Measurements from ENCODE around the gene WRNIP1. TPM values are rescaled to one million over a fixed set of nuclear protein-coding genes. Genes with fewer than 3 reads are reported as not detected.

Gene WRNIP1
- total RNA-seq, 1 donor from 2014 or later, result 25.3 TPM

- H3K36me3 Mint-ChIP-seq, result no peaks in the 10 kb centered on the region
- H3K9me3 ChIP-seq (ENCODE audit: low read depth), result no peaks in the 10 kb centered on the region
- H4K20me1 ChIP-seq (ENCODE audit: low read depth), result no peaks in the 10 kb centered on the region
- TF ChIP-seq CTCF (IDR thresholded peaks at IDR 0.05) (no peak), EZH2 (IDR thresholded peaks at IDR 0.05) (no peak), EZH2phosphoT487 (IDR thresholded peaks at IDR 0.05) (no peak)
- H3K4me1 Mint-ChIP-seq, result peaks cover 3% of the 10 kb centered on the region
- H3K36me3 ChIP-seq, result no peaks in the 10 kb centered on the region
- H3K79me2 ChIP-seq (ENCODE audit: low read depth), result no peaks in the 10 kb centered on the region
- no peaks in the 10 kb centered on the region for H3K9me3 Mint-ChIP-seq
- no peak overlapping the region for H3K27ac Mint-ChIP-seq
- H3K27ac ChIP-seq, result no peak overlapping the region
- H3K27me3 ChIP-seq, result no peaks in the 10 kb centered on the region
- no peak overlapping the region for H3K9ac ChIP-seq
- H3K4me3 Mint-ChIP-seq, result no peak overlapping the region
- no peaks in the 10 kb centered on the region for H3K4me1 ChIP-seq
- peaks cover 3% of the 10 kb centered on the region for H3K27me3 Mint-ChIP-seq (ENCODE audit: insufficient read depth, low read depth)
- H3F3A ChIP-seq (ENCODE audit: low read depth), result no peaks in the 10 kb centered on the region
- H3K4me3 ChIP-seq, result no peak overlapping the region
- no peak overlapping the region for H3K4me2 ChIP-seq
- DNase-seq (ENCODE audit: low spot score), result no peak
- no peak overlapping the region for H2AFZ ChIP-seq (replicated peaks)
Measured at GRCh38 chr6:2756241-2756640, 9.0 kb upstream of the WRNIP1 start.

GRCh38 chr6:2756687-2757224 lies 8.4 kb upstream of the WRNIP1 start:
- H3K36me3 Mint-ChIP-seq, result no peaks in the 10 kb centered on the region
- Histone ChIP-seq H3K4me2 (no peak overlapping the region), H4K20me1 (ENCODE audit: low read depth) (no peaks in the 10 kb centered on the region), H3K27me3 (no peaks in the 10 kb centered on the region), H3F3A (ENCODE audit: low read depth) (no peaks in the 10 kb centered on the region), H3K9me3 (ENCODE audit: low read depth) (no peaks in the 10 kb centered on the region), H3K79me2 (ENCODE audit: low read depth) (no peaks in the 10 kb centered on the region), H3K36me3 (no peaks in the 10 kb centered on the region), H3K4me1 (no peaks in the 10 kb centered on the region), H2AFZ (replicated peaks) (no peak overlapping the region), H3K9ac (no peak overlapping the region), H3K27ac (no peak overlapping the region), H3K4me3 (no peak overlapping the region)
- no peak for TF ChIP-seq EZH2 (IDR thresholded peaks at IDR 0.05)
- TF ChIP-seq CTCF (IDR thresholded peaks at IDR 0.05), result no peak
- no peak for TF ChIP-seq EZH2phosphoT487 (IDR thresholded peaks at IDR 0.05)
- no peak overlapping the region for H3K4me3 Mint-ChIP-seq
- peaks cover 3% of the 10 kb centered on the region for H3K4me1 Mint-ChIP-seq
- DNase-seq (ENCODE audit: low spot score), result no peak
- H3K9me3 Mint-ChIP-seq, result no peaks in the 10 kb centered on the region
- no peak overlapping the region for H3K27ac Mint-ChIP-seq
- H3K27me3 Mint-ChIP-seq (ENCODE audit: insufficient read depth, low read depth), result peaks cover 3% of the 10 kb centered on the region

GRCh38 chr6:2758980-2759379 lies 6.2 kb upstream of the WRNIP1 start:
- Histone ChIP-seq H3K4me2 (no peak overlapping the region), H3K36me3 (no peaks in the 10 kb centered on the region), H4K20me1 (ENCODE audit: low read depth) (no peaks in the 10 kb centered on the region), H3K9ac (no peak overlapping the region), H3K4me3 (no peak overlapping the region), H3K27ac (no peak overlapping the region), H3F3A (ENCODE audit: low read depth) (no peaks in the 10 kb centered on the region), H2AFZ (replicated peaks) (no peak overlapping the region), H3K4me1 (no peaks in the 10 kb centered on the region), H3K79me2 (ENCODE audit: low read depth) (no peaks in the 10 kb centered on the region), H3K27me3 (no peaks in the 10 kb centered on the region), H3K9me3 (ENCODE audit: low read depth) (no peaks in the 10 kb centered on the region)
- Mint-ChIP-seq H3K4me1 (peaks cover 4% of the 10 kb centered on the region), H3K9me3 (no peaks in the 10 kb centered on the region), H3K36me3 (no peaks in the 10 kb centered on the region), H3K27ac (no peak overlapping the region), H3K27me3 (ENCODE audit: insufficient read depth, low read depth) (no peaks in the 10 kb centered on the region), H3K4me3 (no peak overlapping the region)
- DNase-seq (ENCODE audit: low spot score), result no peak
- TF ChIP-seq EZH2 (IDR thresholded peaks at IDR 0.05) (no peak), CTCF (IDR thresholded peaks at IDR 0.05) (no peak)

Data from neural progenitor cell (in vitro differentiated cells).